ENCODE data around the gene SLC1A1. TPM values are rescaled to one million over a fixed set of nuclear protein-coding genes. Genes with fewer than 3 reads are reported as not detected.
"Not testable (repeated sequence)": the region's sequence is repeated elsewhere in the genome, so short reads cannot be mapped to it uniquely, and the experiment has no call there.

Gene SLC1A1
- total RNA-seq, 2 donors from 2014 or later = 1.4 TPM; not detected in 1

DNA sequence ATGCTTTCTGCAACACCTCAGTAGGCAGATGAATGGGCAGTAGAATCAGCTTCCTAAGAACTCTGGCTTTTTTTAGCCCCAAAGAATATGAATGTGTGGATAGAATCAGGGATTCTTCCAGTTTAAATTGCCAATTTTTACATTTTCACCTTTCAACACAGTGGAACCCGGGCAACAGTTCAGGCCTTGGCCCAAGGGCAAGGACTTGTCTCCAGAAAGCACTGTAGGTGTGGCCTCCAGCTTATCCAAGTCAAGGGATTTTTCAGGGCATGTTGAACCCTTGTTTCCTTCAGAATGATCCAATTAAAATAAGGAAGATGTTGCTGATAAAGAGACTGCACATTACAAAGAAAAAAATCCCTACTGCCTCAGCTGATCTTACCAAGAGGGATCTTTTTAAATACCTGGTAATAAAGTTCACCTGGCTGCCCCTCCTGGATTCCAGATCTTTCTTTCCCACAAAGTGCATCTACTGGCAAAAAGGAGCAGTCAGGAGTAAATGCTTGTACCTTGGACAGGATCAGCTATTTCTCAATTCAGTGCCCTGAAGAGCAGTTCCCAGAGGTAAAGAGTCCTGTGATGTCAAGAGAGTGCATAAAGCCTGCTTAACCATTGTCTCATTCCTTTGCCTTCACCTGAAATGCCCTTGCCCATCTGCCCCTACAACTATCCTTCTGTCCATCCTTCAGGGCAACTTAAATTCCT is 91.7 kb downstream of the SLC1A1 start:
- ATAC-seq (no peak), DNase-seq (ENCODE audit: low spot score in 2 of 2) (no peak)
- Mint-ChIP-seq H3K9me3 (no peaks in the 10 kb centered on the region), H3K27ac (no peak overlapping the region), H3K36me3 (no peaks in the 10 kb centered on the region)

DNA sequence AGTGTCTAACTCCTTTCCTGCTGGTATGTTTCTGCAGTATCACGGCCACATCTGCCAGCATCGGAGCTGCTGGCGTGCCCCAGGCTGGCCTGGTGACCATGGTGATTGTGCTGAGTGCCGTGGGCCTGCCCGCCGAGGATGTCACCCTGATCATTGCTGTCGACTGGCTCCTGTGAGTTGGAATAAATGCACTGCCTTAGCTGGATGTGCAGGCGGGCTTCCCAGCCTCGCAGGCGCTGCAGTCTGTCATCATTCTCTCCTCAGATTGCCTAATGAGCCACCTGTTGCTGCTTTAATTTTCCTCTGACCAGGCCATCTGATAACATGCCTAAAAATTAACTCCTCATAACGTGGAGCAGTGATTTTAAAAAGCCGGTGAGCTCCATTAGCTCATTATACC is 92.7 kb downstream of the SLC1A1 start:
- ATAC-seq (no peak), DNase-seq (ENCODE audit: low spot score in 2 of 2) (no peak)
- no peak overlapping the region for H3K27ac Mint-ChIP-seq
- no peaks in the 10 kb centered on the region for H3K9me3 Mint-ChIP-seq
- no peaks in the 10 kb centered on the region for H3K36me3 Mint-ChIP-seq

DNA sequence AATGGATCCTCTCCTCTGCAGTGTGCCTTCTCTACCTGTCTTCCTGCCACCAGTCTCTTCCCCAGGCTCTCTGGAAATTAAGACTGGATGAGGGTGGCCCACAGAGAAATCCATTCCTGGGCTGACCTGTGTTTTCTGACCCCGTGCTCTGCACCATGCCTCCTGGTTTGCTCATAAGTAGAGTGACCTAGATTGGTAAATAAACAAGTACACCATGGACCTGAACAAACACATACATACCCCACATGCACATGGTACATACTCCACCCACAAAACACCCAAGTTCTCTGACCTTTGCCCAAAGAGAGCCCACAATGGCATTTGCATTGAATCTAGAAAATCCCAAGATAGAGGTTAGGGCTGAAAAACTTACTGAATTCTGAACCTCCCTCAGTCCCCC is 94.4 kb downstream of the SLC1A1 start:
- H3K27ac Mint-ChIP-seq = no peak overlapping the region
- ATAC-seq = no peak

DNA sequence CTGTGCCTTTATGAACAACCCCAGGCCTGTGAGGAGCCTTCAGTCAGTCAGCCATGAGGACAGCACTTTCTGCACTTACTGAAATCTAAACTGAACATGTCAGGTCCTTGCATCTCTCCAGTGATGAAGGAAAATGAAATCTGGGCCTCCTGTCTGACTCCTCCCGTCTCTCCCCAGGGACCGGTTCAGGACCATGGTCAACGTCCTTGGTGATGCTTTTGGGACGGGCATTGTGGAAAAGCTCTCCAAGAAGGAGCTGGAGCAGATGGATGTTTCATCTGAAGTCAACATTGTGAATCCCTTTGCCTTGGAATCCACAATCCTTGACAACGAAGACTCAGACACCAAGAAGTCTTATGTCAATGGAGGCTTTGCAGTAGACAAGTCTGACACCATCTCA is 94.9 kb downstream of the SLC1A1 start:
- Mint-ChIP-seq H3K36me3 (no peaks in the 10 kb centered on the region), H3K27ac (no peak overlapping the region), H3K9me3 (no peaks in the 10 kb centered on the region)
- DNase-seq (ENCODE audit: low spot score in 2 of 2) (no peak), ATAC-seq (no peak)

More for the DNA sequence above, 94.4 kb downstream of the SLC1A1 start:
- H3K9me3 Mint-ChIP-seq = no peaks in the 10 kb centered on the region
- H3K36me3 Mint-ChIP-seq = no peaks in the 10 kb centered on the region
- no peak for DNase-seq (ENCODE audit: low spot score in 2 of 2)

DNA sequence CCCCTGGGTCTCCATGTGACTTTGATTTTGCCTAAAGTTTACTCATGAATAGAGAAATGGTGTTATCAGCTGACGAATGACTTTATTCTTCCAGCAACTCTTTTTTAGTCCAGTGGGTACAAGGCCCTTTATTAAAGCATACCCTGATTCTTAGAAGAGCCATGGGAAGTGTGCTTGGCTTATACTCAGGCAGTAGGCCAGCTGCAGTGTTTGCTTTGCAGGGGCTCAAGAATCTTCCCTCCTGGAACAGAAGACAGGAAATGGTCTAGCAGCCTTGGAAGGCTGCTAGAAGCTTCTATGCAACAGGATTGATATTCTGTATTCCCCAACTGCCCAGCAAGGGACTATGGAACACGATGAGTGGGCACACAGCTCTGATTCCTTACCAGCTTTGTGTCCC is 98.5 kb downstream of the SLC1A1 start:
- no peaks in the 10 kb centered on the region for H3K9me3 Mint-ChIP-seq
- no peaks in the 10 kb centered on the region for H3K36me3 Mint-ChIP-seq
- no peak for DNase-seq (ENCODE audit: low spot score in 2 of 2)
- ATAC-seq = no peak
- H3K27ac Mint-ChIP-seq = no peak overlapping the region

DNA sequence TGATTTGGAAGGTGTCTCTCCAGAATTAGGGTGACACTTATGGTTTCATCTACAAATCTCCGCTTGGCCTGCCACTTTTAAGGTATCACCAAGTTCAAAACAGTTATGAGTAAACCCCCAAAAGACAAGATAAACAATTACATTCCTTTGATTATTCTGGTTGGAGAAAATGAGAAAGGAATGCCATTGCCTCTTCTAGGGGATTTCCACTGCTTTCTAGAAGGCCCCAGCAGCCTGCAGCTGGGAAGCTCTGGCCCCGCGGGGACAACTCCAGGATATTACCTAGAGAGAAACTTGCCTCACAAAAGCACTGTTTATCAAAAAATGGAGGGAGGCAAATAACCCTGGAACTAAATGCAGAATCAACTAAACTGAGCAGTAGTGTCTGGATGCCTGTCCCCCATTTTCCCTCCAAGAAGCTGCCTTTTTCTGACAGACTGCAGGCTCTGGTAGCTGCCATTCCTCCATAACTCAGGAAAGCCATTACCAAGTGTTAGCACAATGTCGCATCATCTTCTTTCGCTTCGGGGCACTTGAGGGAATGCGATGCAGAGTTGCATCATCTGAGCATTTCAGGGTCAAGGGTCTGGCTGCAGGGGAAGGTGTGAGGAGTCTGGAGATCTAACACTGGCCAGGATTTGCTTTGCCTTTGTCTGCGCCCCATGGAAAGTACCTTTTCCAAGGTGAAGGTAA is 100.3 kb downstream of the SLC1A1 start:
- Mint-ChIP-seq H3K9me3 (peaks cover 0 to 9% of the 10 kb centered on the region in 2 donors), H3K27ac (no peak overlapping the region), H3K36me3 (no peaks in the 10 kb centered on the region)
- ATAC-seq (no peak), DNase-seq (ENCODE audit: low spot score in 2 of 2) (no peak)

DNA sequence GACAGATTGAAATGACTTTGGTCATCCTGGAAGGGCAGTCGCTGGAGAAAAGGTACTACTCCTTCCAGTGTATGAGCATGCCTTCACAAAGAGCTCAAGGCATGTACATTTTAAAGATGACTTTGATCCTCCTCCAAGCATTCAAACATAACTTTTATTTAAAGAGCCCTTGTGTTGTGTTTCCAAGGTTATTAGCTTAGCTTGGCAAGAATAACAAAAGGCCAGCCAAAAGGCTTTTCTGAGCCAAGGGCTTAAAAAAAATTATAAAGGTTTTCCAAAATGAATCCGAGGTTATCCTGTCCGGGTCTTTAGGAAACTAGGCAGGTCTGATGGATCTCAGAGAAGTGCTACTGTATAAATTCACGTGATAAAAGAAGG is 100.8 kb downstream of the SLC1A1 start:
- H3K36me3 Mint-ChIP-seq = no peaks in the 10 kb centered on the region
- no peak overlapping the region for H3K27ac Mint-ChIP-seq
- peaks cover 0 to 9% of the 10 kb centered on the region in 2 donors for H3K9me3 Mint-ChIP-seq
- no peak for DNase-seq (ENCODE audit: low spot score in 2 of 2)
- no peak for ATAC-seq

DNA sequence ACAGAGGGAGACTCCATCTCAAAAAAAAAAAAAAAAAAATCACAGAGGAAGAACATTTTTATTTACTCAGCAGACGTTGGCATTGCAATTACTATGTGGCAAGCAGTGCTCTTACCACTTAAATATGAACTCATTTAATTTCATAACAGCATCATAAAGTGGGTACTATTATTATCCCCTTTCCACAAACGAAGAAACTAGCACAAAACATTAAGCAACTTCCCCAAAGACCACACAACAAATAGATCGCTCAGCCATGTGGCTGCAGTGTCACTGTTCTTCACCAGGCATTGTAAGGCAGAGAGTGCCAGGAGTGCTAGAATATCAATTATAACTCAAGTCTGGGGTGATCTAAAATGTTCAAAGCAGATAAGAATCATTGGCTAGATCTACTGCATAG is 102.0 kb downstream of the SLC1A1 start:
- DNase-seq (ENCODE audit: low spot score in 2 of 2) (no peak), ATAC-seq (no peak)
- H3K36me3 Mint-ChIP-seq = peaks cover 0 to 6% of the 10 kb centered on the region in 2 donors
- H3K27ac Mint-ChIP-seq = no peak overlapping the region
- H3K9me3 Mint-ChIP-seq = peaks cover 0 to 9% of the 10 kb centered on the region in 2 donors

DNA sequence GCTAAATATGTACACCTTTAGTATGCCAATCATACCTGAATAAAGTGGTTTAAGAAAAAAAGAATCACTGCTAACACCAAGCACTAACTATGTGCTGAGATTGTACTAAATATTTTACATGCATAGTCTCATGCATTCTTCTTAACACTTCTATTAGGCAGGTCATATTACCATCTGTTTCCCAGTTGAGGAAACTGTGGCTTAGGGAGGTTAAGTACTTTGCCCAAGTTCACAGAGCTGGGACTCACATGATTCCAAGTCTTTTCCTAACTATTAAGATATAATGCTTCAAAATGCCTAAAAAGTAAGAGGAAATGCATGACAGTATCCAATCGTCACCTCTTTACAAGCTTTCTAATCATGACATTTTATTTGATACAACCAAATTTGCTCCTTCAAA is 102.6 kb downstream of the SLC1A1 start:
- H3K9me3 Mint-ChIP-seq = peaks cover 0 to 9% of the 10 kb centered on the region in 2 donors
- H3K27ac Mint-ChIP-seq = no peak overlapping the region
- H3K36me3 Mint-ChIP-seq = peaks cover 0 to 6% of the 10 kb centered on the region in 2 donors
- no peak for DNase-seq (ENCODE audit: low spot score in 2 of 2)
- ATAC-seq = no peak

DNA sequence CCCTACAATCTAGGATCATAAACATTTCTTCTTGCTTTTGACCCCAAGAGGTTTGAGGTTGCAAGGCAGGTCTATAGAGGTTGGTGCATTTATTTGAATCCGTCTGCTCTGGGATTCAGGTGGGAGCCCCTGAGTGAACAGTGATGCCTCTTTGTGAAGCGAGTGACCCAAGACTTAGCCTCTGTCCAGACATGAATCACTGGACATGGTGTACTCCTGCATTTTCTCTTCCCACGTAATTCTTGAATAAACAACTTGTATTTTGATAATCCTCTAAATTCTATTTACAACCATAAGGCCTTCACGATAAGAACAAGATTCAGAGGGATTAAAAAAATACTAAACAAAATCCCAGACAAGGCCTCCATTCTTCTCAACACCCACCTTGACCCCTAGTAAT is 104.3 kb downstream of the SLC1A1 start:
- H3K36me3 Mint-ChIP-seq = peaks cover 0 to 6% of the 10 kb centered on the region in 2 donors

DNA sequence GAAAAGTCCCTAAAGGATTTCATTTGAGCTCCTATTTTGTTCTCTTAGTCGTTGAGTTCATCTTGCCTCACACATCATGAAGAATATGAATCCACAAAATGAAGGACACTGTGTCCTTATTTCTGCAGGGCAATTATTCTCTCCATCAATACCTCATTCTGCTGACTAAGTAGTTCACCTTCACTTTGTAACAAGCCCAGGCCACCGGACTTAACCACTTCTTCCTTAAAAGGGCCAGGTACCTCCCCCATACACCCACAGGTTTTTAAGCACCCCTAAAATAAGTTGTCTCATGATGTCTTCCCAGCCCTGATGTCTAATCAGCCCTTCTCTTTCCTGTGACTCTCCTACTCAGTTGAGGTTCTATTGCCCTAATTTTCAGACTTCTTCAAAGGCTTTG is 104.7 kb downstream of the SLC1A1 start:
- Mint-ChIP-seq H3K27ac (peak overlapping the region in 1 of 2 donors; percentile 31), H3K36me3 (peaks cover 0 to 6% of the 10 kb centered on the region in 2 donors), H3K9me3 (peaks cover 0 to 9% of the 10 kb centered on the region in 2 donors)
- no peak for ATAC-seq
- DNase-seq (ENCODE audit: low spot score in 2 of 2) = no peak

More for the DNA sequence above, 104.3 kb downstream of the SLC1A1 start:
- H3K27ac Mint-ChIP-seq = no peak overlapping the region
- no peak for ATAC-seq
- peaks cover 0 to 9% of the 10 kb centered on the region in 2 donors for H3K9me3 Mint-ChIP-seq
- DNase-seq (ENCODE audit: low spot score in 2 of 2) = no peak

DNA sequence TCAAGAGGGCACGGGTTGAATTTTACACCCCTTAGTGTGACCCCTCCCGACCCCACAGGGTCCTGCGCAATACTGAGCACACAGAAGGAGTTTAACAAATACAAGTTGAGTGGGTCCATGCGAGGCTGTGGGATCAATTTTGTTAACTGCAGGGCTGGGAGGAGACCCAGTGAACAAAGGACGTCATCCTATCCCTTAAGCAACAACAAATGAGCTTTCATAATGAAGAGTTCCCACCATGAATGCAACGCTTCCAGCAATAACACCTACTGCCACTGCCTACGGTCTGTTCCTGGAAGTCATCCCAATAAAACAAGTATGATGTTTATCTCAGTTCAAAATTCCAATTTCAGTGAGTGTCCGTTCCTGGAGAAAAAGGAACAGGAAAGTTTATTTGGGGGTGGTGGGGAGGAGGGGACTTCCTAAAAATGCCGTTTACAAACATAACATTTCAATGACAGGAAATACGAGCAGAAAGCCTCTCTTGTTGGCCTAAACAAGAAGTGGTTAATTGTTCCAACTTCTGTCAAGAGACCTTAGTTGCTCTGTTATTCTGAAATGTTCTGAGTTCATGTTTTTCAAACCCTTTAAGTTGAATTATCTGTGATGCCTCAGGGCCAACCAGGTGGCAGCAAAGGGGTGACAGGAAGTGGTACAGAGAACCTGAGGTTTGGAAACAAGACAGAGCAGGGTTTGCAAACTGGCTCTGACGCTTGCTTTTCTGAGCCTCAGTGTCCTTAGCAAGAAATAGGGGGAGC is 106.1 kb downstream of the SLC1A1 start:
- peaks cover 0 to 9% of the 10 kb centered on the region in 2 donors for H3K9me3 Mint-ChIP-seq
- H3K36me3 Mint-ChIP-seq = peaks cover 0 to 6% of the 10 kb centered on the region in 2 donors
- DNase-seq (ENCODE audit: low spot score in 2 of 2) (peak in 1 of 2 donors; percentile 19), ATAC-seq (peak; percentile 54 to 76)
- peak overlapping the region; percentile 58 for H3K27ac Mint-ChIP-seq

DNA sequence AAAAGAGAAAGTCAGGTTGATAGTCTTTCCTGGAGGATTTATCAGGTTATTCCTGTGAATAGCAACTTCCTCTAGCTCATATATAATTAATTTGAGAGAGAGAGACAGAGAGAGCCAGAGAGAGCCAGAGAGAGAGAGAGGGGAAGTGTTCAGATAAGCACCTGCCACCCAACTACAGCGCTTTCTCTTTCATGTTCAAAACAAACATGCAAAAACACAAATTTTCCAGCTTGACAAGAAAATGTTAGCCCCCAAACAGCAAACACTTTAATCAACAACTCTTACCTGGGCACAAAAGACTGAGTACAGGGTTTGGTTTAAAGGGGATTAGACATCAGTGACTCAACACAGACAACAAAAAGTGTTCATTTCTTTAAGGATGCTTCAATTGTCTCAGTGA is 110.1 kb downstream of the SLC1A1 start:
- DNase-seq (ENCODE audit: low spot score in 2 of 2) (no peak), ATAC-seq (no peak)
- Mint-ChIP-seq H3K9me3 (peaks cover 0 to 4% of the 10 kb centered on the region in 2 donors), H3K27ac (peak overlapping the region; percentile 78 to 81), H3K36me3 (peaks cover 0 to 6% of the 10 kb centered on the region in 2 donors)

DNA sequence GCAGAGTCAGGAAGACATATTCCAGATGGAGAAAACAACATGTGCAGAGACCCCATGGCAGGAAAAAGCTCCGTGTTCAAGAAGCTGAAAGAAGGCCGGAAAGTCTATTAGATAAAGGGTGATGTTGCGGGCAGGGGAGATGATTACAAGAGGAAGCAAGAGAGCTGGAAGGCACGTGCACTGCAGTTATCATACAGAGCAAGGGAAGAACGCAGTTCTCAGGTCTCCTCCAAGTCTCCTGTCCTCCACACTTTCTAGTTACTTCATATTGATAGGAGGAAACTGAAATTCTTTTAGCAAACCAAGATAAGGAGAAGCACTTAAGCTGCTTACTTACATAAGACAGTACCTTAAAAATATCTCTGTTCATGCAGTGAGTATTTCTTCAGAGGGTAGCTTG is 113.6 kb downstream of the SLC1A1 start:
- H3K27ac Mint-ChIP-seq = no peak overlapping the region
- H3K9me3 Mint-ChIP-seq = peaks cover 0 to 4% of the 10 kb centered on the region in 2 donors
- DNase-seq (ENCODE audit: low spot score in 2 of 2) (no peak), ATAC-seq (no peak)
- no peaks in the 10 kb centered on the region for H3K36me3 Mint-ChIP-seq

DNA sequence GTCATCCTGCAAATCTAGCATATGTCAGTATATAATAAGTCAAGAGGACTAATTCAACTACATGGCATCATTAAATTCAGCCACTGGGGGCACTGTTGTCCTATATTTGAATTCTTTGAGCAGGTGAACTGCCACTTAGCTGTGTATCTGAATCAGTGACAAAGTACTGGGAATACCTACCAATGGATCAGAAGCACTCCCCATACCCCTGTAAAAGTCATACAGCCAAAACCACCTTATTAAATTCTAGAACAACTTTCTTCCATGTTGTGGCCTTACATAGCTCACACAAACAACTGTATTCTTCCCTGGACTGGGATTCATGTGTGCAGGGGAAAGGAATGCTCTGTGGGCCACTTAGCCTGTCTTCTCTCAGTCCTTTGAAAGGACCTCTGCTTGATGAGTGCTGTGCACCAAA is 114.4 kb downstream of the SLC1A1 start:
- DNase-seq (ENCODE audit: low spot score in 2 of 2) (peak in 1 of 2 donors; percentile 78), ATAC-seq (peak; percentile 82 to 85)
- H3K9me3 Mint-ChIP-seq = peaks cover 0 to 4% of the 10 kb centered on the region in 2 donors
- H3K36me3 Mint-ChIP-seq = no peaks in the 10 kb centered on the region
- H3K27ac Mint-ChIP-seq = no peak overlapping the region

DNA sequence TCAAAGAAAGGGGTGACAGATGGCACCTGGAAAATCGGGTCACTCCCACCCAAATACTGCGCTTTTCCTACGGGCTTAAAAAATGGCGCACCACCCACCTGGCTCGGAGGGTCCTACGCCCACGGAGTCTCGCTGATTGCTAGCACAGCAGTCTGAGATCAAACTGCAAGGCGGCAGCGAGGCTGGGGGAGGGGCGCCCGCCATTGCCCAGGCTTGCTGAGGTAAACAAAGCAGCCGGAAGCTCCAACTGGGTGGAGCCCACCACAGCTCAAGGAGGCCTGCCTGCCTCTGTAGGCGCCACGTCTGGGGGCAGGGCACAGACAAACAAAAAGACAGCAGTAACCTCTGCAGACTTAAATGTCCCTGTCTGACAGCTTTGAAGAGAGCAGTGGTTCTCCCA is 115.8 kb downstream of the SLC1A1 start:
- DNase-seq (ENCODE audit: low spot score in 2 of 2); H3K36me3 Mint-ChIP-seq; ATAC-seq; H3K9me3 Mint-ChIP-seq; H3K27ac Mint-ChIP-seq: not testable (repeated sequence)

DNA sequence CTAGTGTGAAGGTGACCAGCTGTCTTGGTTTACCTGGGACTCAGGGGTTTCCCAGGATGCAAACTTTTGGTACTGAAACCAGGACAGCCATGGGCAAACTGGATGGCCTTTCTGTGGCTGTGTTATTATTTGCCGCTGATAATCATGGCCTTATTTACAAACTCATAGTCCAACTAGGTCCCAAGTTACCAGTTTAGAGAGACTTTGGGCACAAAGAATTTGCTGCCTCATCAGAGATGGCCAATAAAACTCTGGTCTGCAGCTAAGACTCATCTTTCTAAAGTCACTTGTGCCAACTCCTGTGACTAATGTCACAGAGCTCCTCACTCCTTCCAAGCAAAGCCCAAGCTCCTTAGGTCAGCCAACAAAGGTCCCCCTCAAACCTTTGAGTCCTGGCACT is 124.4 kb downstream of the SLC1A1 start:
- peaks cover 0 to 5% of the 10 kb centered on the region in 2 donors for H3K9me3 Mint-ChIP-seq
- H3K36me3 Mint-ChIP-seq = no peaks in the 10 kb centered on the region
- no peak for DNase-seq (ENCODE audit: low spot score in 2 of 2)
- H3K27ac Mint-ChIP-seq = no peak overlapping the region
- ATAC-seq = no peak
